HG03095 (cell line): ENCODE results near the gene ST6GALNAC2.
"Not testable (repeated sequence)": the region's sequence is repeated elsewhere in the genome, so short reads cannot be mapped to it uniquely, and the experiment has no call there.

Experiments
- ATAC-seq: cut with Tn5 transposase; IDR thresholded peaks from one replicate; pipeline ENCODE4 v1.9.1; 2021; ENCODE audit warnings: moderate library complexity; ENCODE audit not compliant: unreplicated experiment

The ST6GALNAC2 gene

DNA sequence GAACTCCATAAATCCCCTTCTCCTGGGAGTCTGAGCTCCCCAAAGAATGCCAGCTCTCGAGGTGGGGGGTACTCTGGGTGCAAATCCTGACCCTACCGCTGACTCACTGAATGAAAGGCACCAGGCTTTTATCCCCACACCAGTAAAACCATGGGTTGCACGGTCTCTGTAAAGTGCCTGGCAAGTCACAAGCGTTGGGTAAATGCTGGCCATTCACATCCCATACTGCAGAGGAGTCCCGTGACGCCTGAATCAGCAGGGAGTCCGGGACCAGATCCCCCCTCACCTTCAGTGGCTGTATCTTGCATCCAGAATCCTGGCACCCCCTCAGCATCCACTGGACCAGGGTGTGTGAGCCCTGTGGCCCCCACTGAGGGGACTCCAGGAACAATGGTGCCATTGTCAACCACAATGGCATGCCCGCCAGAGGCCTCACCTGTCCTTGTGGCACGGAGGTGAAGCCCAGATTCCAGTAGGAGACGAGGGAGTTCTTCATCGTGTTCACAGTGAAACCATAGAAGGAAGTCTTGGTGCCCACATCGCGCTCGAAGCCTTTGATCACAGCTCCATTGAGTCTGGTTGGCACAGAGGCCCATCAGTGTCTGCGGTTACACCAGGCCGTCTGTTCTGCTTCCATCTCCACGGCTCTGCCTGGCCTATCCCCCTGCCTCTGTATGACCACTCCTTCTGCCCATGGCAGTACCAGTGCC lies 13.3 kb downstream of the ST6GALNAC2 start:
- ATAC-seq, result no peak

DNA sequence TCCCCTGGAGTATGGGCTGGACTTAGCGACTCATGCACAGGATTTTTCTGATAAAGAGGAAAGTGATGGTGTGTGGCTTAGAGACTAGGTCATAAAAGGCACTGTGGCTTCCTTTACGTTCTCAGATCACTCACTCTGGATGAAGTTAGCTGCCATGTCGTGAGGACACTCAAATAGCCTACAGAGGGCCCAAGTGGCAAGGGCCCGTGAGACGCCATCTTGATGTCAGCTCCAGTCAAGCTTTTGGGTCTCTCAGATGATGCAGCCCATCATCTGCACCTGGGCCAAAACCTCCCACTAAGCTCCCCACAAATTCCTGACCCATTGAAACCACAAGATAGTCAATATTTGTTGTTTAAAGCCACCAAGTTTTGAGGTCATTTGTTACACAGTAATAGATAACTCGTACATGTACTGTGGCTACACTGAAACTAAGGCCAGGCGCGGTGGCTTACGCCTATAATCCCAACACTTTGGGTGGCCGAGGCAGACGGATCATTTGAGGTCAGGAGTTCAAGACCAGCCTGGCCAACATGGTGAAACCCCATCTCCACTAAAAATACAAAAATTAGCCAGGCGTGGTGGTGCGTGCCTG lies 14.7 kb downstream of the ST6GALNAC2 start:
- ATAC-seq, result no peak

GRCh38 chr17:76570457-76570856 lies 15.2 kb downstream of the ST6GALNAC2 start:
- no peak for ATAC-seq

- no peak for ATAC-seq
Measured at GRCh38 chr17:76569607-76570279, 15.9 kb downstream of the ST6GALNAC2 start.

GRCh38 chr17:76568811-76569221 lies 16.8 kb downstream of the ST6GALNAC2 start:
- ATAC-seq, result no peak

DNA sequence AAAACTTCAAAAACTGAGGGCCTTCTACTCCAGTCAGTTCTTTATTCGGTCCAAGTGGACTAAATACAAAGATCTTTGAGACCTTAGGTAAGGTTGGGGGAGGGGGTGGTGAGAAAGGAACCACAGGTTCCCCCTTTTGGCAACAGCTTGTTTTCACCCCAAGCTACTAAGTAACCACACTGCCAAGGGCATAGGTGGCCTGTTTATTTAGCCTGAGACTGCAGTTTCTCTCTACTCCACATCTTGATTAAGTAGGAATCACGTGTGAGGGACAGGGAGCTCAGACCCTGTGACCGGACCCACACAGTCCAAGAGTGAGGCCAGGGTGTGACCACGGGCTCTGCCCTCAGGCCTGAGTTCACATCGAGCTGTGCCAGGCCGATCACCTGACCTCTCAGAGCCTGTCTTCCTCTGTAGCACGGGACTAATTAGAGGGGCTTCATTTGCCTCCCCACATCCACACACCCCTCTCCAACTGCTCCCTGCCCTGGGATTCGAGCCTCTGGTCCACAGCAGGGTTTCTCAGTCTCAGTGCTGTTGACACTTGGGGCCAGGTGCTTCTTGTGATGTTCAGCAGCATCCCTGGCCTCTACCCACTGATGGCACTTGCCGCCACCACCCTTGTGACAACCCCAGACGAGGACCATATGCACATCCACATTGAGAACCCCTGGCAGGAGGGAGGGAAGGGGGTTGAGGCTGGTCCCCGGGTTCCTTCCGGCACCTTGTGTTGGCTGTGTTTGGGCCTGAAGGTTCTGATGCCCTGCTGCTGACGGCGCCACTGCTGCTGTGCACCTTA lies 17.8 kb downstream of the ST6GALNAC2 start:
- no peak for ATAC-seq

- ATAC-seq, result no peak
Measured at GRCh38 chr17:76566988-76567431, 18.6 kb downstream of the ST6GALNAC2 start.

GRCh38 chr17:76566613-76566943 lies 19.1 kb downstream of the ST6GALNAC2 start:
- ATAC-seq, result no peak

- no peak for ATAC-seq
Measured at GRCh38 chr17:76565728-76566612, 19.7 kb downstream of the ST6GALNAC2 start.

DNA sequence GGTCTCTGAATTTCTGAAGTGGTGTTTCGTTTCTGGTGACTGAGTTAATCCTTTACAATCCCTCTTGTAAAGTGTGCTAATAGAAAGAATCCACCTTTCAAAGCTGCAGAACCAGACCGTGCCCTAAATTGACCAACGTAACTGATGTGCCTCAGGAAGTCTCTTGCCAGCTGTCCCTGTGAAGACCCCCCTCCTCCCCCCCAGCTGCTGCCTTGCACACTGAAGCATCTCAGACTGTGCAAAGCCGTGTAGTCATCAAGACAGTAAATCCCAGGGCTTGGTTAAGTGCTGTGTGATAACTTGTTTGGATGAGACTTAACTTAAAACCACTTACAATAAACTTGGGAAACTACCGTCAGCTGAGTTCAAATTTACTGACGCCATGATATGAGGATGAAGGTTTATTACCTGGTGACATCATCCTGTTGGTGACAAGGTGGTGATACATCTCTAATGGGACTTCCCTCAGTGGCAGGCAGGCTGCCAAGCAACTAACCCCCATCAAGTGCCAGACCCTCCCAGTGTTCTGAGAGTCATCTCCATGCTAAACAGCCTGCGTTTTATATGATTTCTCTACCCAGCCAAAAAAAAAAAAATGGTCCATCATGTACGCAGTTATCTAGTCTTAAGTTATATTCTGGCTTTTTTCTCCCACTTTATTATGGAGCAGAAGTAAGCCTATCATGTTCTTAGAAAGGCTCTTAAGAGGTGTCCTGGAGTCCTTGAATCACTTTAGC lies 20.5 kb downstream of the ST6GALNAC2 start:
- ATAC-seq, result not testable (repeated sequence)

DNA sequence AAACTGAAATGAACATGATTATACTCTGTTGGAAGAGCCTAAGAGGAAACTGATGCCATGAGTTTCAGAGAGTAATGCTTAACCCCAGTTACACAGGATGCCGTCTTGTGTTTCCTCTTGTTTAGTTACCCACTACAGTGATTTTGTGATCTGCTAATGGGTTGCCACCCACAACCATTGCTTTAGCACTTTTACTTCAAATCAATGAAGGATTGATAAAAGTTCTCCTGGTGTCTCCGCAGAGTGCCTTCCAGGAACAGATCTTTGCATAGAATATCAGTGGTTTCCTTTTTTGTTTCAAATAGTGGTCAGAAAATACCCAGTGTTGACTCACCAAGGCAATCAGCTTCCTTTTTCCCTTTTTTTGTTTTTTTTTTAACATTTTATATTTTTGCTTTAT lies 22.3 kb downstream of the ST6GALNAC2 start:
- not testable (repeated sequence) for ATAC-seq

DNA sequence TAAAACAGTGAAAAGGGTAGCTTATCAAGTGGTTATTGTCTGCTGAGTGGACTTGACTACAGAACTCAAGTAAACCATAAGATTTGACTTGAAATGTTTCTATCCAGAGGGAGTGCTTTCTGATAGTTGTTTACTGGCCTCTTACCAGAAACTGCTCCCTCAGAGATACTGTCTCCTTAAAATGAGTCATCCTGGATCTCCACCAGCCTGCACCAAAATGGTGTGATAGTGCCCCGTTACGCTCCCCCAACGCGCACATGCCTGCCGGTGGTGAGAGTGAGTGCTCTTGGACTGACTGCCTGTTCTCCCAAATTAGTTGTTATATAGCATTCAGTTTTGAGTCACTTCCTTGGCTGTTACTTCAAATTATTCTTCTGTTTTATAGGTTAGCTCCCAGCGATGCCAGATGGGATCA lies 22.9 kb downstream of the ST6GALNAC2 start:
- ATAC-seq, result no peak

GRCh38 chr17:76561799-76562268 lies 23.8 kb downstream of the ST6GALNAC2 start:
- ATAC-seq, result no peak

GRCh38 chr17:76561332-76561731 lies 24.3 kb downstream of the ST6GALNAC2 start:
- ATAC-seq, result no peak

DNA sequence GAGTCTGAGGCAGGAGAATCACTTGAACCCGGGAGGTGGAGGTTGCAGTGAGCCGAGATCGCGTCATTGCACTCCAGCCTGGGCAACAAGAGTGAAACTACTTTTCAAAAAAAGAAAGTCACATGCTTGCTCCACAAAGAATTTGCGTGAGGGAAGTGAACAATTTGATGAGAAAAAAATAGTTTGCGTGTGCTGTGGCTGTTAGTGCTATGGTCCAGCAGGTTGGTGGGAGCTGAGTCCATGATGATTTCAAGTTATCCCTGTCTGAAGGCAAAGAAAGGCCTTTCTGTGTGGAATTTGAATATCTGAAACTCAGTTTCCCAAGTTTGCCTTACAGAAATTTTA lies 24.8 kb downstream of the ST6GALNAC2 start:
- no peak for ATAC-seq

DNA sequence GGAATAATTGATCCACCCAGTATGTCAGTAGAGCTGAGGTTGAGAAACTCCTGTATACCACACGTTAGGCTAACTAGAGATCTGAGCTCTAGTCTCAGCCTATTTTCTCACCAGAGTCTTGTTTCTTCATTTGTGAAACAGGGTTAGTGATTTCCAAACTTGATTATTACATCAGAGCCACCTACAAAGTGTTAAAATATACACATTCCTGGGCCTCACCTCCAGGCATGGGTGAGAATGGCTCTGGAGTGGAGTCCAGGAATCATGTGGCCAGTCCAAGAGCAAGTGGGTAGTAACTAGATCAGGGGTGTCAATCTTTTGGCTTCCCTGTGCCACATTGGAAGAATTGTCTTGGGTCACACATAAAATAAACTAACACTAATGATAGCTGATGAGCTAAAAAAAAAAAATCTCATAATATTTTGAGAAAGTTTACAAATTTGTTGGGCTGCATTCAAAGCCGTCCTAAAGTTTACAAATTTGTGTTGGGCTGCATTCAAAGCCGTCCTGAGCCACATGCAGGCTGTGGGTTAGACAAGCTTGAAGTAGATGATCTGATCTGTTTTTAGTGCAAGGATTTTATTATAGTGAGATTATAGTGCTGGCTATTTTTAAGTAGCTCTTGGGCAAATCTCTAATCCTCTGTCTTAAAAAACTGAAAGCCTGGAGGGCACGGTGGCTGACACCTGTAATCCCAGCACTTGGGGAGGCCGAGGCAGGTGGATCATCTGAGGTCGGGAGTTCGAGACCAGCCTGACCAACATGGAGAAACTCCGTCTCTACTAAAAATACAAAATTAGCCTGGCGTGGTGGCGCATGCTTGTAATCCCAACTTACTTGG lies 25.4 kb downstream of the ST6GALNAC2 start:
- ATAC-seq, result no peak

DNA sequence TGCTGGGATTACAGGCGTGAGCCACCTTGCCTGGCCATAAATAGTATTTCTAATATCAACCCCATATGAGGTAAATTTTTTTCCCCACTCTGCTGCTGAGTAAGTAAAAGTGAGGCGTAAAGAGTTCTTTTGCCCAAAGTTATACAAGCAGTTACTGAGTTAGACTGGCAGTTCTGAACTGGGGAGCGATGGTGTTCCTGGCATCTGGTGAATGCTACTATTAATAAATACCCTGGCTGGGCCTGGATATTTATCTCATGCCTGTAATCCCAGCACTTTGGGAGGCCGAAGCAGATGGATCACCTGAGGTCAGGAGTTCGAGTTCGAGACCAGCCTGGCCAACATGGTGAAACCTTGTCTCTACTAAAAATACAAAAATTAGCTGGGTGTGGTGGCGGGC lies 26.2 kb downstream of the ST6GALNAC2 start:
- ATAC-seq, result not testable (repeated sequence)

DNA sequence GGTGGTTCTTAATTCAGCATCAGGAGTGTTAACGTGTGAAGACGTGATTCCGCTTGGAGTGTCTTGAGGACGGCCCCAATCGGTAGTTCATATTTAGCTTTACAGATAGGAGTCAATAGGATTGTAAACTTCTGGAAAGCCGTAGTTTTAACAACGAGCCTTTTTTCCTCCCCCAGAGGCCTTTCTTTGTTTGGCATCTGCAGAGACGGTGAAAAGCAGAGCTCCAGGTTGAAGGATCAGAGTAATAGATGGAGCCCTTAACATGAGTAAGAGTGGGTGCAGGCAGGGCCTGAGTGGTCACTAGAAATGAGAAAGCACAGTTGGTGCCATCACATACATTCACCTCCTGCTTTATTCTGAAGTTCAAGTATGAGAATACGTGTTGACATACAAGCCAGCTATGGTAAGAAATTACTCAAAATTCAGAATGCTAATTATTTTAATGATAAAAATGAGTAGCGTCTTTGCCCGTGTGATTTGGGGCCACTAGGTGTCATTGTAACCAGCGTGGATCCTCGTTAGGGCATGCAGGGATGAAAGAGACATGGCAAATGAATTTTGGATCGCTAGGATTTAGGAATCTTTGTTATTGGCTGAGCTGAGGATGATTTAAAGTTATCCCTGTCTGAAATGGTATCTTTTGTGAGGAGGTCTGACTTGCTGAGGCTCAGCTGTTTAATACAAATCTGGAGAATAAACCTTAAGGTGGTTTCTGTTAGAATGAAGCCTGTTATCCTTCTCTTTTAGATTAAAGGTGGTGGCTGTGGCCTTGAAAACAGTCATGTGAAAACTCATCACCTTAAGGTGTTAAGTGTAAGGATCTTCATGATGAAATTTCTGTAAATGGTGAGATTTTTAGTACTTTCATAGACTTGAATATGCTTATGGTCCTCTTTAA lies 27.2 kb downstream of the ST6GALNAC2 start:
- no peak for ATAC-seq
